Measurements from ENCODE around the gene KIAA1328. TPM values are rescaled to one million over a fixed set of nuclear protein-coding genes. Genes with fewer than 3 reads are reported as not detected.

The KIAA1328 gene
- total and polyA plus RNA-seq, 2 experiments from 2014 or later = 3.3 to 12.5 TPM

DNA sequence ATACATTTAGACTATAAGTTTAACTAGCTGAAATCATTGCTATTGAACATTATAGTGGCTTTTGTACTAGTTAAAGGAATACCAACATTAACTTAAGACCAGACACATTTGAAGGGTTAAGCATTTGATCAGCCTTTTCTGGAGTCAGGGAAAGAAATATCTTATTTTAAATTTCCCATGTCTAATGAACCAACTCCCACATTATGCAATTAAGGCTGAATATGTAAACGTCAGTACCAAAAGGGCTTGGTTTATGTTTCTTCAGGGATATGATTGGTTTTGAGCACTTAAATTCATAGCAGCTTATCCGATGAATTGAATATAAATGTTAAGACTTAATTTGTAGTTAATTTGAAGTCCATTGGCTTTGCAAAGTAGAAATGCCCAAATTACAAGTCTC lies 344.5 kb downstream of the KIAA1328 start:
- Histone ChIP-seq H3K79me2 (no peaks in the 10 kb centered on the region), H3K27me3 (no peaks in the 10 kb centered on the region), H3K27ac (no peak overlapping the region), H3K4me2 (no peak overlapping the region), H3K9me2 (replicated peaks; ENCODE audit: insufficient read depth) (no peaks in the 10 kb centered on the region), H3K36me3 (replicated peaks; ENCODE audit: insufficient read depth, low read depth) (no peaks in the 10 kb centered on the region), H3K9me3 (ENCODE audit: low read depth) (no peaks in the 10 kb centered on the region), H3K4me1 (ENCODE audit: insufficient read depth) (no peaks in the 10 kb centered on the region), H4K20me1 (ENCODE audit: insufficient read depth, poor library complexity, severe bottlenecking) (no peaks in the 10 kb centered on the region), H3K4me3 (no peak overlapping the region), H2AFZ (no peak overlapping the region)
- WGBS (ENCODE audit: low lambda C conversion rate, missing lambda C conversion rate) = 94% methylated on average over 2 of the region's 2 CpGs
- TF ChIP-seq EZH2phosphoT487 (IDR thresholded peaks at IDR 0.05; ENCODE audit: low read depth, severe bottlenecking, unreplicated experiment) (no peak), EZH2 (IDR thresholded peaks at IDR 0.05; ENCODE audit: borderline replicate concordance) (no peak)
- TF ChIP-seq, protein P1, sequence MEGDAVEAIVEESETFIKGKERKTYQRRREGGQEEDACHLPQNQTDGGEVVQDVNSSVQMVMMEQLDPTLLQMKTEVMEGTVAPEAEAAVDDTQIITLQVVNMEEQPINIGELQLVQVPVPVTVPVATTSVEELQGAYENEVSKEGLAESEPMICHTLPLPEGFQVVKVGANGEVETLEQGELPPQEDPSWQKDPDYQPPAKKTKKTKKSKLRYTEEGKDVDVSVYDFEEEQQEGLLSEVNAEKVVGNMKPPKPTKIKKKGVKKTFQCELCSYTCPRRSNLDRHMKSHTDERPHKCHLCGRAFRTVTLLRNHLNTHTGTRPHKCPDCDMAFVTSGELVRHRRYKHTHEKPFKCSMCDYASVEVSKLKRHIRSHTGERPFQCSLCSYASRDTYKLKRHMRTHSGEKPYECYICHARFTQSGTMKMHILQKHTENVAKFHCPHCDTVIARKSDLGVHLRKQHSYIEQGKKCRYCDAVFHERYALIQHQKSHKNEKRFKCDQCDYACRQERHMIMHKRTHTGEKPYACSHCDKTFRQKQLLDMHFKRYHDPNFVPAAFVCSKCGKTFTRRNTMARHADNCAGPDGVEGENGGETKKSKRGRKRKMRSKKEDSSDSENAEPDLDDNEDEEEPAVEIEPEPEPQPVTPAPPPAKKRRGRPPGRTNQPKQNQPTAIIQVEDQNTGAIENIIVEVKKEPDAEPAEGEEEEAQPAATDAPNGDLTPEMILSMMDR (IDR thresholded peaks at IDR 0.05; ENCODE audit: poor library complexity) = no peak
- no peak for DNase-seq (ENCODE audit: low spot score)

GRCh38 chr18:37175727-37176620 lies 347.0 kb downstream of the KIAA1328 start:
- Histone ChIP-seq H4K20me1 (ENCODE audit: insufficient read depth, poor library complexity, severe bottlenecking) (no peaks in the 10 kb centered on the region), H3K27me3 (no peaks in the 10 kb centered on the region), H2AFZ (no peak overlapping the region), H3K9me3 (ENCODE audit: low read depth) (no peaks in the 10 kb centered on the region), H3K27ac (peak overlapping the region; percentile 26), H3K4me2 (no peak overlapping the region), H3K4me1 (ENCODE audit: insufficient read depth) (no peaks in the 10 kb centered on the region), H3K9me2 (replicated peaks; ENCODE audit: insufficient read depth) (no peaks in the 10 kb centered on the region), H3K79me2 (no peaks in the 10 kb centered on the region), H3K36me3 (replicated peaks; ENCODE audit: insufficient read depth, low read depth) (no peaks in the 10 kb centered on the region), H3K4me3 (no peak overlapping the region)
- no peak for DNase-seq (ENCODE audit: low spot score)
- 81% methylated on average over 1 of the region's 1 CpG for WGBS (ENCODE audit: low lambda C conversion rate, missing lambda C conversion rate)
- TF ChIP-seq EZH2 (IDR thresholded peaks at IDR 0.05; ENCODE audit: borderline replicate concordance) (no peak), EZH2phosphoT487 (IDR thresholded peaks at IDR 0.05; ENCODE audit: low read depth, severe bottlenecking, unreplicated experiment) (no peak)
- TF ChIP-seq, protein P1 (IDR thresholded peaks at IDR 0.05; ENCODE audit: poor library complexity) = no peak

GRCh38 chr18:37176621-37176934 lies 347.7 kb downstream of the KIAA1328 start:
- no peaks in the 10 kb centered on the region for H3K36me3 ChIP-seq (replicated peaks; ENCODE audit: insufficient read depth, low read depth)
- TF ChIP-seq EZH2phosphoT487 (IDR thresholded peaks at IDR 0.05; ENCODE audit: low read depth, severe bottlenecking, unreplicated experiment) (no peak), EZH2 (IDR thresholded peaks at IDR 0.05; ENCODE audit: borderline replicate concordance) (no peak)
- TF ChIP-seq, protein P1 (IDR thresholded peaks at IDR 0.05; ENCODE audit: poor library complexity) = no peak
- DNase-seq (ENCODE audit: low spot score) = peak; percentile 9
- H3K79me2 ChIP-seq = no peaks in the 10 kb centered on the region
- peak overlapping the region; percentile 26 for H3K27ac ChIP-seq
- H3K4me2 ChIP-seq = no peak overlapping the region
- H2AFZ ChIP-seq = no peak overlapping the region
- H4K20me1 ChIP-seq (ENCODE audit: insufficient read depth, poor library complexity, severe bottlenecking) = no peaks in the 10 kb centered on the region
- no peaks in the 10 kb centered on the region for H3K27me3 ChIP-seq
- H3K4me1 ChIP-seq (ENCODE audit: insufficient read depth) = no peaks in the 10 kb centered on the region
- H3K4me3 ChIP-seq = no peak overlapping the region
- H3K9me2 ChIP-seq (replicated peaks; ENCODE audit: insufficient read depth) = no peaks in the 10 kb centered on the region
- H3K9me3 ChIP-seq (ENCODE audit: low read depth) = no peaks in the 10 kb centered on the region
